Panc1 (cell line): Measurements from ENCODE around the gene BRINP2. TPM values are rescaled to one million over a fixed set of nuclear protein-coding genes. Genes with fewer than 3 reads are reported as not detected.
A peak's percentile ranks its signal among the peaks of the same experiment; 100 is the strongest.

Experiments used
- ATAC-seq: fragments of 200-7000 bp; cut with Tn5 transposase; 2 replicates; pipeline ENCODE4 v1.9.1; 2020; ENCODE audit warnings: mild to moderate bottlenecking, moderate library complexity
- BruUV-seq: library from RNA; stranded (reverse); fragments of 400-500 nt; replicated peaks from 2 replicates; lab custom pipeline; 2021; lab: Mats Ljungman, UMichigan
- CTCF ChIA-PET: fragments of 300-600 bp; sonication (Branson Sonifier 250); formaldehyde crosslinking; loops from one replicate; lab custom pipeline; 2022; ENCODE audit warnings: antibody characterized with exemption; lab: Charles Lee
- POLR2A ChIA-PET: fragments of 300-600 bp; sonication (Branson Sonifier 250); formaldehyde crosslinking; loops from one replicate; lab custom pipeline; 2022; ENCODE audit warnings: antibody characterized with exemption; lab: Charles Lee
- DNase-seq: peaks from one replicate; pipeline ENCODE4 v3.0.0-alpha.2; 2010; ENCODE audit warnings: low read depth, low spot score
- H3K27ac ChIP-seq: 2 replicates; pipeline ENCODE4 v1.5.1; 2011; ENCODE audit warnings: mild to moderate bottlenecking, low read length, inconsistent platforms
- H3K27me3 ChIP-seq: fragments of 200-500 bp; sonication (Bioruptor generic); 2 replicates; pipeline ENCODE4 v1.6.0; 2014; ENCODE audit warnings: low read length, inconsistent platforms; ENCODE audit not compliant: control insufficient read depth, insufficient read depth
- H3K36me3 ChIP-seq: fragments of 200-500 bp; sonication (Bioruptor generic); 2 replicates; pipeline ENCODE4 v1.5.1; 2014; ENCODE audit warnings: inconsistent platforms, mild to moderate bottlenecking, low read length, moderate library complexity; ENCODE audit not compliant: control insufficient read depth, insufficient read depth
- H3K4me1 ChIP-seq: 2 replicates; pipeline ENCODE4 v1.5.1; 2011; ENCODE audit warnings: inconsistent platforms, mild to moderate bottlenecking, low read length, moderate library complexity; ENCODE audit not compliant: control insufficient read depth, insufficient read depth
- H3K4me3 ChIP-seq, 2 experiments: 2 replicates each; pipeline ENCODE4 v1.5.1; 2011 to 2012; ENCODE audit warnings: low read depth in 2 of 2, low read length in 2 of 2, mild to moderate bottlenecking in 2 of 2, inconsistent platforms in 1 of 2, moderate library complexity in 1 of 2
- H3K9me3 ChIP-seq: fragments of 200-500 bp; sonication (Bioruptor generic); 2 replicates; pipeline ENCODE4 v1.5.1; 2014; ENCODE audit warnings: low read depth, mild to moderate bottlenecking, inconsistent platforms, low read length, moderate library complexity; ENCODE audit not compliant: control insufficient read depth, insufficient read depth
- CTCF ChIP-seq: fragments of 450-650 bp; IDR thresholded peaks from 2 replicates; pipeline ENCODE4 v1.5.1; 2017; ENCODE audit warnings: mild to moderate bottlenecking
- POLR2AphosphoS5 ChIP-seq: IDR thresholded peaks from 2 replicates; pipeline ENCODE4 v1.6.1; 2012; ENCODE audit warnings: mild to moderate bottlenecking, low read depth, low read length, moderate library complexity
- REST ChIP-seq, 2 experiments: IDR thresholded peaks; 2 replicates each; pipeline ENCODE4 v1.6.1; 2011 to 2012; ENCODE audit warnings: low read depth in 2 of 2, control low read depth in 1 of 2, low read length in 1 of 2, mild to moderate bottlenecking in 1 of 2, moderate library complexity in 1 of 2; ENCODE audit not compliant: insufficient read depth in 1 of 2
- SIN3A ChIP-seq: IDR thresholded peaks from 2 replicates; pipeline ENCODE4 v1.6.1; 2012; ENCODE audit warnings: low read depth, mild to moderate bottlenecking, low read length, moderate library complexity, borderline replicate concordance; ENCODE audit not compliant: insufficient read depth
- TCF7L2 ChIP-seq: IDR thresholded peaks from 2 replicates; pipeline ENCODE4 v1.6.1; 2011; ENCODE audit warnings: mild to moderate bottlenecking, low read depth, low read length, inconsistent platforms
- in situ Hi-C: cut with HindIII; loops from 2 replicates; pipeline ENCODE4 v1.10.0; 2016; ENCODE audit warnings: low sequenced_read_pairs, low pct_unique_long_range_greater_than_20kb
- intact Hi-C: fragments of 100-400 bp; cut with micrococcal nuclease; formaldehyde crosslinking; loops from one replicate; pipeline ENCODE4 v1.10.0; 2022; ENCODE audit not compliant: unreplicated experiment
- total RNA-seq: library from RNA; stranded (reverse); gene quantifications from one replicate; pipeline ENCODE4 v1.2.1, GENCODE V29; 2021; ENCODE audit not compliant: unreplicated experiment

The BRINP2 gene
- total RNA-seq, 1 experiment from 2014 or later = not detected

GRCh38 chr1:177185209-177185608 lies 14.5 kb downstream of the BRINP2 start:
- CTCF ChIA-PET = interaction anchor here (0.8 kb wide), 1 partner anchor 818 kb away, joined by 3 read pairs; no protein-coding TSS in a partner anchor
- no peak overlapping the region for H3K4me3 ChIP-seq
- in situ Hi-C loops (no loop called here), intact Hi-C loops (loop anchor here (10.0 kb wide), 1 partner anchor 600 kb away; no protein-coding TSS in a partner anchor)
- no TSS peak for BruUV-seq
- TF ChIP-seq CTCF = peak; percentile 68; the same call in 1 of the 2 replicates
- TF ChIP-seq POLR2AphosphoS5 = no peak
- ATAC-seq (no peak), DNase-seq (no peak)
- H3K27ac ChIP-seq = no peak overlapping the region
- peaks cover 10% of the 10 kb centered on the region for H3K27me3 ChIP-seq
- no peaks in the 10 kb centered on the region for H3K9me3 ChIP-seq
- POLR2A ChIA-PET = no interaction called here
- H3K4me1 ChIP-seq = no peaks in the 10 kb centered on the region
- no peaks in the 10 kb centered on the region for H3K36me3 ChIP-seq

GRCh38 chr1:177186639-177187038 lies 15.9 kb downstream of the BRINP2 start:
- CTCF ChIA-PET = no interaction called here
- no peak for ATAC-seq
- intact Hi-C loops = loop anchor here (10.0 kb wide), 1 partner anchor 598 kb away; no protein-coding TSS in a partner anchor

More at GRCh38 chr1:177186639-177187038, 15.9 kb downstream of the BRINP2 start:
- TF ChIP-seq CTCF (no peak), POLR2AphosphoS5 (no peak), REST (IDR thresholded peaks at IDR 0.05; ENCODE audit: insufficient read depth in 1 of 2, low read depth in 2 of 2, low read length in 1 of 2) (no peak), TCF7L2 (no peak), SIN3A (no peak)
- no peak for DNase-seq
- no peaks in the 10 kb centered on the region for H3K9me3 ChIP-seq
- H3K27ac ChIP-seq = no peak overlapping the region
- BruUV-seq = no TSS peak
- POLR2A ChIA-PET = no interaction called here
- no peaks in the 10 kb centered on the region for H3K4me1 ChIP-seq
- no peak overlapping the region for H3K4me3 ChIP-seq
- in situ Hi-C loops = no loop called here
- peaks cover 6% of the 10 kb centered on the region for H3K27me3 ChIP-seq
- H3K36me3 ChIP-seq = no peaks in the 10 kb centered on the region
